AG09319 (cell line): Measurements from ENCODE around the gene KTI12.
A peak's percentile ranks its signal among the peaks of the same experiment; 100 is the strongest.
"Not testable (repeated sequence)": the region's sequence is repeated elsewhere in the genome, so short reads cannot be mapped to it uniquely, and the experiment has no call there.

Experiments
- DNase-seq: peaks from one replicate; pipeline ENCODE4 v3.0.0-alpha.2; 2010; ENCODE audit warnings: low read depth; ENCODE audit errors: extremely low read depth
- CTCF ChIP-seq: IDR thresholded peaks from 2 replicates; pipeline ENCODE4 v1.5.1; 2011; ENCODE audit warnings: low read depth, mild to moderate bottlenecking, inconsistent platforms, low read length, moderate library complexity

KTI12 gene

GRCh38 chr1:52055066-52055865 lies 21.7 kb upstream of the KTI12 start, which contains the start of gene TXNDC12:
TXNDC12 (minus strand) TSS chr1:52055191; CDS start chr1:52055096, 95 bp downstream.
- DNase-seq: peak; percentile 79
- TF ChIP-seq CTCF: no peak

DNA sequence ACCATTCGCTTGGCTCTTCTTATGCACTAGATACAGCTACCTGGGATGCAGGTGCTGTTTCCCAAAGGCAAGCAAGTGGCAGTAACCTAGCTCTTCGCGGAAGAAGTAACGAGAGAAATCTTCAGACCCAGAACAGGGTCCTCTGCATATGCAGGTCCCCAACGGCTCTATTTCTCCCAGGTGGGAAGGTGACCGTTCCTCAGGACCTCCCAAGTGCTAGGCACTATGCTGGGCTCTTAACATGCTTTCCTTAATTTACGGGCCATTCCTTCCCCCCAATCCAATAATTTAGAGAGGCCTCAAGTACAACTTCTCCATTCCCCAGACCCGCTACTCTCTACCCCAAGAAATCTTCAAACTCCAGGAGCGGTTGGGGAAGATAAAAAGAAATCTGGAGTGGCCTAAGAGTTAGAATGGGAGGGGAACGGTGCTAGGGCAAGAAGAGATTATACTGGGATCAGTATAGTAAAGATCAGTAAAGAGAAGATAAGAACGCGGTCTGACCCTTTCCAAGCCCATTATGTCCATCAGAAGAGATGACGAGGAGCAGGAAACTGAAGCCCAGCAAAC lies 21.0 kb upstream of the KTI12 start:
- TF ChIP-seq CTCF: no peak
- no peak for DNase-seq

- no peak for TF ChIP-seq CTCF
- no peak for DNase-seq
Observed at GRCh38 chr1:52053862-52054261, 20.3 kb upstream of the KTI12 start.

DNA sequence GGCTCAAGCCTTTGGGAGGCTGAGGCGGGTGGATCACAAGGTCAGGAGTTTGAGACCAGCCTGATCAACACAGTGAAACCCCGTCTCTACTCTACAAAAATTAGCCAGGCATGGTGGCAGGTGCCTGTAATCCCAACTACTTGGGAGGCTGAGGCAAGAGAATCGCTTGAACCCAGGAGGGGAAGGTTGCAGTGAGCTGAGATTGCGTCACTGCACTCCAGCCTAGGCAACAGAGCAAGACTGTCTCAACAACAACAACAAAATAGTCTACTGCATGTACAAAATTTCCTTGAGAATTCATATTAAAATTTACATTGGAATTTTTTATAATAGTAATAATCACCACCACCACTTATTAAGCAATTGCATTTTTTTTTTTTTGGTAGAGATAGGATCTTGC lies 15.7 kb upstream of the KTI12 start:
- DNase-seq: not testable (repeated sequence)

DNA sequence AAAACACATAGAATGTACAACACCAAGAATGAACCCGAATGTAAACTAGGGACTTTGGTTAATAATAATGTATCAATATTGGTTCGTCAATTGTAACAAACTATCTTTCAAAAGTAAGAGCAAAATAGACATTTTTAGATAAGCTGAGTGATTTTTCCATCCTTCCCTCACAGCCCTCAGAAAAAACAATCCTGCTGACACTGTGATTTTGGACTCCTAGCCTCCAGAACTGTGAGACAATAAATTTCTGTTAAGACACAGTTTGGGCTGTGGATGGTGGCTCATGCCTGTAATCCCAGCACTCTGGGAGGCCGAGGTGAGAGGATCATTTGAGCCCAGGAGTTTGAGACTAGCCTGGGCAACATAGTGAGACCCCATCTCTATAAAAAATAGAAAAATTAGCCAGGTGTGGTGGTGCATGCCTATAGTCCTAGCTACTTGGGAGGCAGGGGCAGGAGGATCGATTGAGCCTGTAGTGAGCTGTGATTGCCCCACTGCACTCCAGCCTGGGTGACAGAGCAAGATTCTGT lies 12.1 kb upstream of the KTI12 start:
- not testable (repeated sequence) for DNase-seq

DNA sequence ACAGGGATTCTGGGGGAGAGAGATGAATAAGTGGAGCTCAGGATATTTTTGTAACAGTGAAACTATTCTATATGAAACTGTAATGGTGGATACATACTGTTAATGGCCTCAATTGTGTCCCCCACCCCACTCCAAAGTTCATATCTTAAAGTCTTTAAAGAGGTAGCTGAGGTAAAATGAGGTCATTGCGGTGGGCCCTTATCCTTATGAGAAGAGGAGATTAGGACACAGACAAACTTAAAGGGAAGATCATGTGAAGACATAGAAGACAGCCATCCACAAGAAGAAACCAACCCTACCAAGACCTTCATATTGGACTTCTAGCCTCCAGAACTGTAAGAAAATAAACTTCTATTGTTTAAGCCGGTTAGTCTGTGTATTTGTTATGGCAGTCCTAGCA lies 11.6 kb upstream of the KTI12 start:
- TF ChIP-seq CTCF: no peak
- no peak for DNase-seq

- no peak for DNase-seq
Observed at GRCh38 chr1:52041551-52042185, 8.1 kb upstream of the KTI12 start.

More at GRCh38 chr1:52041551-52042185, 8.1 kb upstream of the KTI12 start:
- TF ChIP-seq CTCF: no peak
